WERI-Rb-1 (cell line): ENCODE results near the gene CFAP107.

Experiments
- DNase-seq: peaks from one replicate; pipeline ENCODE4 v3.0.0-alpha.2; 2020
- H3K27ac ChIP-seq: fragments of 250-450 bp; sonication (Bioruptor Pico); 2 replicates; pipeline ENCODE4 v1.5.1; 2020; ENCODE audit warnings: mild to moderate bottlenecking, moderate library complexity
- H3K27me3 ChIP-seq: fragments of 250-450 bp; sonication (Bioruptor Pico); 2 replicates; pipeline ENCODE4 v1.5.1; 2021; ENCODE audit warnings: mild to moderate bottlenecking, low read depth, moderate library complexity; ENCODE audit not compliant: insufficient read depth, severe bottlenecking
- H3K36me3 ChIP-seq: fragments of 250-450 bp; sonication (Bioruptor Pico); 2 replicates; pipeline ENCODE4 v1.5.1; 2020; ENCODE audit warnings: mild to moderate bottlenecking, moderate library complexity
- H3K4me3 ChIP-seq: 2 replicates; pipeline ENCODE4 v1.5.1; 2011; ENCODE audit warnings: low read depth, mild to moderate bottlenecking, control low read depth, low read length
- H3K9me3 ChIP-seq: fragments of 250-450 bp; sonication (Bioruptor Pico); 2 replicates; pipeline ENCODE4 v1.5.1; 2021; ENCODE audit warnings: mild to moderate bottlenecking, moderate library complexity; ENCODE audit not compliant: severe bottlenecking
- CTCF ChIP-seq: IDR thresholded peaks from 2 replicates; pipeline ENCODE4 v1.5.1; 2011; ENCODE audit warnings: low read depth, mild to moderate bottlenecking, control low read depth, inconsistent platforms, low read length

Gene CFAP107

GRCh38 chr1:12769031-12769430, 23.0 kb downstream of the CFAP107 start:
- Histone ChIP-seq H3K27me3 (peaks cover 84% of the 10 kb centered on the region), H3K27ac (no peak overlapping the region), H3K9me3 (no peaks in the 10 kb centered on the region), H3K36me3 (no peaks in the 10 kb centered on the region), H3K4me3 (no peak overlapping the region)
- TF ChIP-seq CTCF: no peak
- no peak for DNase-seq

GRCh38 chr1:12769976-12770505, 24.0 kb downstream of the CFAP107 start:
- TF ChIP-seq CTCF: no peak
- H3K27ac ChIP-seq: no peak overlapping the region
- no peaks in the 10 kb centered on the region for H3K36me3 ChIP-seq
- DNase-seq: no peak
- no peaks in the 10 kb centered on the region for H3K9me3 ChIP-seq
- H3K27me3 ChIP-seq: peaks cover 87% of the 10 kb centered on the region
- H3K4me3 ChIP-seq: no peak overlapping the region

- TF ChIP-seq CTCF: no peak
- peaks cover 87% of the 10 kb centered on the region for H3K27me3 ChIP-seq
- H3K36me3 ChIP-seq: no peaks in the 10 kb centered on the region
- no peak overlapping the region for H3K27ac ChIP-seq
- DNase-seq: no peak
- H3K9me3 ChIP-seq: no peaks in the 10 kb centered on the region
- no peak overlapping the region for H3K4me3 ChIP-seq
These were observed 24.6 kb downstream of the CFAP107 start for GRCh38 chr1:12770620-12771019.

GRCh38 chr1:12771186-12771585, 25.2 kb downstream of the CFAP107 start:
- no peak for DNase-seq
- Histone ChIP-seq H3K36me3 (no peaks in the 10 kb centered on the region), H3K4me3 (no peak overlapping the region), H3K27ac (no peak overlapping the region), H3K9me3 (no peaks in the 10 kb centered on the region), H3K27me3 (peaks cover 88% of the 10 kb centered on the region)
- no peak for TF ChIP-seq CTCF

DNA sequence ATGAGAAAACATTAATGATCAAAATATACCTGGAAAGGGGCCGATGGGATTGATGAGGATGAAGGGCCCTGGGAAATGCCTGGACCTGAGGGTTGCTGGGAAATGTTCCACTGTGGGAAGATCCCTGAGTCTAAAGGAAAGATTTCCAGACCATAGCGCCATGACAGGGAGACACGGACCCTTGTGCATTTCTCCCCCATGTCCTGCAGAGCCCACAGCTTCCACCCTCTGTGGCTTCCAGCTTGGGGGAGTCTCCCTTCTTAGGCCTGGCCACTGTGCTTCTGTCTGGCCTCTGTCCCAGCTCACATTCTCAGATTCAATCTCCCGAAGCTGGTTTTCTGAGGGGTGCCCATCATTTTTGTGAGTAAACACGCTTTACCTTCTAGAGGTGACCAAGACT, 26.5 kb downstream of the CFAP107 start:
- Histone ChIP-seq H3K27me3 (peaks cover 86% of the 10 kb centered on the region), H3K36me3 (no peaks in the 10 kb centered on the region), H3K9me3 (no peaks in the 10 kb centered on the region), H3K27ac (no peak overlapping the region), H3K4me3 (no peak overlapping the region)
- TF ChIP-seq CTCF: no peak
- DNase-seq: no peak

DNA sequence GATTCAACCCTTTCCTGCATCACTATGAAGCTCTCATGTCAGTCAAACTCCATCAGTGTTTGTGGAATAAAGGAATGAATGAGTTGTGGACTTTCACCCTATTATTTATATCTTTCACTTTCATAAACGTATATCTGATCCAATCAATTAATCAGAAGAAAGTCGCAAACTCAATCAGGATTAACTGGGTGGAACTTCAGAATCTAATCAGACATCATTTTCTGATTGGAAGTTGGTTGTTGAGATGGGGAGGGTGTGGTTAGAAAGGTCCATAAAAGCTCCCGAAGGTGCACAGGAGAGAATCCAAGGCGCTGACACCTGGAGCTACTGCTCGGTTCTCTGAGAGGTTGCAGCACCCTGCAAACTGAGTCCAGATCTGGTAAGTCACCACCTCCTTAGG, 27.4 kb downstream of the CFAP107 start, which contains the start of gene PRAMEF12:
Gene PRAMEF12, plus strand, starts transcription at position 301 of the 400 bp plus-strand sequence. CDS start 1,130 bp downstream, outside the sequence.
- TF ChIP-seq CTCF: no peak
- no peak for DNase-seq
- no peak within 1 kb of the TSS for H3K27ac ChIP-seq
- no peaks in the 10 kb centered on the region for H3K36me3 ChIP-seq
- H3K4me3 ChIP-seq: no peak within 1 kb of the TSS
- H3K9me3 ChIP-seq: no peaks in the 10 kb centered on the region
- peaks cover 89% of the 10 kb centered on the region for H3K27me3 ChIP-seq
